Common myeloid progenitor, CD34-positive (primary cell): ENCODE measurements around the gene CLDN2.

Experiments used
- CTCF ChIA-PET: fragments of 350-600 bp; sonication (Branson Sonifier 250); formaldehyde crosslinking; loops from one replicate; lab custom pipeline; 2021; ENCODE audit warnings: antibody characterized with exemption; lab: Charles Lee
- POLR2A ChIA-PET: fragments of 350-600 bp; sonication (Branson Sonifier 250); formaldehyde crosslinking; loops from one replicate; lab custom pipeline; 2021; ENCODE audit warnings: antibody characterized with exemption; lab: Charles Lee
- DNase-seq, 3 donors: peaks; one replicate each; pipeline versions ENCODE4 v3.0.0 to v3.0.0-alpha.2; 2013
- H3K27ac ChIP-seq, 2 experiments: 1 replicate in 1 of 2; 2 replicates in 1 of 2; pipeline ENCODE4 v1.7.0; 2013; ENCODE audit warnings: inconsistent platforms in 2 of 2, low read length in 2 of 2, mild to moderate bottlenecking in 2 of 2, low read depth in 1 of 2, moderate library complexity in 1 of 2; ENCODE audit not compliant: severe bottlenecking in 2 of 2, insufficient read depth in 1 of 2, poor library complexity in 1 of 2
- H3K27me3 ChIP-seq, 5 experiments: replicated peaks in 2 of 5; 1 replicate in 3 of 5; 2 replicates in 2 of 5; pipeline versions ENCODE4 v1.6.1 to v1.7.0; 2013; ENCODE audit warnings: low read length in 4 of 5, mild to moderate bottlenecking in 2 of 5, moderate library complexity in 2 of 5, inconsistent platforms in 1 of 5; ENCODE audit not compliant: insufficient read depth in 5 of 5, control insufficient read depth in 4 of 5
- H3K36me3 ChIP-seq, 4 experiments: 1 replicate in 2 of 4; 2 replicates in 2 of 4; pipeline versions ENCODE4 v1.6.1 to v1.7.0; 2013; ENCODE audit warnings: low read length in 3 of 4, control low read depth in 1 of 4, mild to moderate bottlenecking in 1 of 4; ENCODE audit not compliant: control insufficient read depth in 4 of 4, insufficient read depth in 4 of 4
- H3K4me1 ChIP-seq, 4 experiments: 1 replicate in 3 of 4; 2 replicates in 1 of 4; pipeline versions ENCODE4 v1.6.1 to v1.7.1; 2013; ENCODE audit warnings: low read length in 3 of 4, mild to moderate bottlenecking in 3 of 4, control low read depth in 1 of 4, inconsistent platforms in 1 of 4, moderate library complexity in 1 of 4; ENCODE audit not compliant: control insufficient read depth in 4 of 4, insufficient read depth in 4 of 4; ENCODE audit errors: control extremely low read depth in 1 of 4
- H3K4me3 ChIP-seq, 7 experiments: 1 replicate in 4 of 7; 2 replicates in 3 of 7; pipeline versions ENCODE4 v1.5.1 to v1.7.0; 2013; ENCODE audit warnings: mild to moderate bottlenecking in 7 of 7, low read length in 6 of 7, moderate library complexity in 6 of 7, inconsistent platforms in 2 of 7, low read depth in 2 of 7, control low read depth in 1 of 7; ENCODE audit not compliant: insufficient read depth in 4 of 7, control insufficient read depth in 1 of 7; ENCODE audit errors: extremely low read depth in 1 of 7
- H3K9me3 ChIP-seq, 5 experiments: 1 replicate in 4 of 5; 2 replicates in 1 of 5; pipeline versions ENCODE4 v1.6.1 to v1.7.1; 2013; ENCODE audit warnings: low read length in 4 of 5, mild to moderate bottlenecking in 2 of 5, inconsistent platforms in 1 of 5, low read depth in 1 of 5, moderate library complexity in 1 of 5; ENCODE audit not compliant: control insufficient read depth in 4 of 5, insufficient read depth in 2 of 5; ENCODE audit errors: control extremely low read depth in 1 of 5
- WGBS: methylation state at CpG from one replicate; pipeline ENCODE4 v1.1.5; 2013; ENCODE audit not compliant: insufficient coverage; 5-methylcytosine and 5-hydroxymethylcytosine counted together

CLDN2 gene

DNA sequence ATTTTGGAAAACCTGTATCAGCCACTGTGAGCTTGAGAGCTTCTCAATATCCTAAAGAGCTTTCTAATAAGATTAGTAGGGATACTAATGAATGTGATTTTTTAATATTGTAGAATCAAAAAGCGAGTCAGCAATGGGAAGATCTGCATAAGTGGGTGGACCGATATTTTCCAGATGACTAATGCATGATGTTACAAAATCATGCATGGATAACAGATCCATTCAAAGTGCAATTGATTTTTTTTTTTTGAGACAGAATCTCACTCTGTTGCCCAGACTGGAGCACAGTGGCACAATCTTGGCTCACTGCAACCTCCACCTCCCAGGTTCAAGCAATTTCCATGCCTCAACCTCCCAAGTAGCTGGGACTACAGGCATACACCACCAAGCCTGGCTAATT, 7.3 kb upstream of the CLDN2 start:
- ChIA-PET CTCF (interaction anchor here (1.0 to 2.9 kb wide), 2 partner anchors 9 to 14 kb away, joined by 3 to 11 read pairs; no protein-coding TSS in a partner anchor), POLR2A (no interaction called here)
- no peak overlapping the region for H3K4me3 ChIP-seq
- no peaks in the 10 kb centered on the region for H3K36me3 ChIP-seq
- H3K27ac ChIP-seq = no peak overlapping the region
- no peak for DNase-seq
- H3K27me3 ChIP-seq = peaks cover 0 to 68% (median 18%) of the 10 kb centered on the region in 5 experiments
- H3K9me3 ChIP-seq = no peaks in the 10 kb centered on the region
- 82% methylated on average over 2 of the region's 2 CpGs for WGBS
- H3K4me1 ChIP-seq = peaks cover 0 to 11% (median 5%) of the 10 kb centered on the region in 4 experiments

DNA sequence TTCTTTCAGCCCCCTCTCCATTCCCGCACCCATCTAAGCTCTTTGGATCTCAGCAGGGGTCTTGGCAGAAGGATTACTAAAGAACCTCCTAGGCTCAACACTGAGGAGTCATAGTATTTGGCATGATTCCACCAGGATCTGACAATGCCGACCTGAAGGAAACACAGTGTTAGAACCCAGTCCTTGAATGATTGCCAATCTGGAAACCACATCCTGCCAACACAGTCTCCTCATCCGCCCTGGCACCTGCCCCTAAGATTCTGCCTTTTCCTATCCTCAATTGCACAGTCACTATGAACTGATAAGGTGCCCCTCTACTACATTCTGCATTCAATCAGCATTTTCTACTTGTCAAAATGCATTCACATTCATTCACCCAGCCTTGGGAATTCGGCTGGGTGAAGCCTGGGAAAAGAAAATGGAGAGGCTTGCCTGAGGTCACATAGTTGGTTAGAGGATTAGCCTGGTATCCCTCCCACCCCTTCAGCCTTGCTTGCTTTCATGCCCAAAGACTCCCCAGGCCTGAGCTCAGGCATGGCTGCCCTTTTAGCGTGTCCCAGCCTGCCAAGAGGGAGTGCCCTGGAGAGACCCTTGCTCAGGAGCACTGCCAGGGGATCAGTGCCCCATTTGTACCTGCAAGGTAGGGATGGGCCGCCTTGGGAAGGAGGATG, 2.2 kb upstream of the CLDN2 start:
- CTCF ChIA-PET = no interaction called here
- no peak overlapping the region for H3K4me3 ChIP-seq
- POLR2A ChIA-PET = no interaction called here
- H3K36me3 ChIP-seq = no peaks in the 10 kb centered on the region
- H3K4me1 ChIP-seq = peaks cover 0 to 21% (median 12%) of the 10 kb centered on the region in 4 experiments
- peaks cover 0 to 56% (median 18%) of the 10 kb centered on the region in 5 experiments for H3K27me3 ChIP-seq
- no peak overlapping the region for H3K27ac ChIP-seq
- peak; percentile 85 to 95 (median 93) for DNase-seq
- no peaks in the 10 kb centered on the region for H3K9me3 ChIP-seq
- 22% methylated on average over 6 of the region's 6 CpGs for WGBS

DNA sequence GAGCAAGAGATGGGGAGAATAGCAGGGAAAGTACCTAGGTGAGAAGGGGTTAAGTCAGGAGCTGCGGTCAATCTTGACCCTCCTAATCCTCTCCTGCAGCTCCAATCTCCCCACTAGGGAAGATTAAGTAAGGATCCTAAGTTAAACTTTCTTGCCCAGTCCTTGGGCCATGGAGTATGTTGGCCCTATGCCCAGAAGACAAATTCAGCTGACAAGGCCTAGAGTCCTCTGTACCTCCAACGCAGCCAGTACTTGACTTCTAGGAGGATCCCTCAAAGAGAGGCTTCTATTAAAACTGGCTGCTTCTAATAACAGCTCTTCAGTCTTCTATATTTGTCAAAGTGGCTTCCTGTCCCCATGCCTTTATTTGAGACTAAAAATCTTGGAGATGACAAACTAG, 1.4 kb downstream of the CLDN2 start:
- POLR2A ChIA-PET = interaction anchor here (0.6 kb wide), 1 partner anchor 126 kb away, joined by 3 read pairs; no protein-coding TSS in a partner anchor
- H3K4me3 ChIP-seq = no peak overlapping the region
- H3K36me3 ChIP-seq = no peaks in the 10 kb centered on the region
- 85% methylated on average over 2 of the region's 2 CpGs for WGBS
- H3K27me3 ChIP-seq = peaks cover 1 to 54% (median 5%) of the 10 kb centered on the region in 5 experiments
- no peak overlapping the region for H3K27ac ChIP-seq
- H3K9me3 ChIP-seq = no peaks in the 10 kb centered on the region
- peaks cover 0 to 21% (median 12%) of the 10 kb centered on the region in 4 experiments for H3K4me1 ChIP-seq
- DNase-seq = no peak
- CTCF ChIA-PET = interaction anchor here (0.8 to 1.7 kb wide), 3 partner anchors 8 to 27 kb away, joined by 3 to 4 read pairs (median 3); no protein-coding TSS in a partner anchor

DNA sequence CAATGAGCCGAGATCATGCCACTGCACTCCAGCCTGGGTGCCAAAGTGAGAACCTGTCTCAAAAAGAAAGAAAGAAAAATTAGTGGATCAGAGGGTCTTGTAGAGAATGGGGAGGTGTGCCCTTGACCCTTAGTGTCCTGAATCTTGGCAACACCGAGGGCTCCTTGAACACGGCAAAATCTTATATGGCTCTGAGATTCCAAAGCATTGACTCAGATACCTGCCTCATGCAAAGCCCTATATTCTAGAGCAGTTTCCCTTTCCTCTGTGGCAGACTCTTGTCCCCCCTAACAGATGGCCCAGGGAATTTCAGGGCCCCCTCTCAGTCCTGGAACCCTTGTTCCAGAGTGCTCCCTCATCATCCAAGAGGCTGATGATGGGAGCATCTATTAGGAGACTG, 6.8 kb downstream of the CLDN2 start:
- no peaks in the 10 kb centered on the region for H3K4me1 ChIP-seq
- H3K27me3 ChIP-seq = peaks cover 0 to 70% (median 16%) of the 10 kb centered on the region in 5 experiments
- ChIA-PET CTCF (no interaction called here), POLR2A (no interaction called here)
- no peak overlapping the region for H3K27ac ChIP-seq
- no peak for DNase-seq
- H3K36me3 ChIP-seq = no peaks in the 10 kb centered on the region
- WGBS = 100% methylated on average over 2 of the region's 3 CpGs
- H3K4me3 ChIP-seq = no peak overlapping the region
- H3K9me3 ChIP-seq = no peaks in the 10 kb centered on the region

DNA sequence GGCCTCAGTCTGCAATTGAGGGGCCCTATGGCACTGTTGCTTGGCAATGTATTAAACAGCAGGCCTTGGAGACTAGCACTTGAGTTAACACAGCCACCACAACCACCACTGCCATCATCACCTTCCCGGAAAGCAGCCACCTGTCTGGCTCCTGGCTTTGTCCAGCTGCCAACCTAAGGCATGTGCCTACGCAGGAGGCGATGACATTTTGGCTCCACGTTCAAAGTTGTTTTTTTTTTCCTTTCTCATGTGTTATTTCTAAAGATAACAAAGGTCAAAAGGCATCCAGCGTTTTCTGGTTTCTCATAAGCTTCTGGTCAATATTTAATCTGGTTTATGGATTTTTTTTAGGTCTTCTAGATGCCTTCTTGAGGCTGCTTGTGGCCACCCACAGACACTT, 7.5 kb downstream of the CLDN2 start:
- no peak overlapping the region for H3K4me3 ChIP-seq
- H3K27ac ChIP-seq = no peak overlapping the region
- peaks cover 0 to 65% (median 15%) of the 10 kb centered on the region in 5 experiments for H3K27me3 ChIP-seq
- WGBS = 100% methylated on average over 4 of the region's 5 CpGs
- no peaks in the 10 kb centered on the region for H3K4me1 ChIP-seq
- DNase-seq = no peak
- no peaks in the 10 kb centered on the region for H3K9me3 ChIP-seq
- ChIA-PET CTCF (no interaction called here), POLR2A (no interaction called here)
- H3K36me3 ChIP-seq = no peaks in the 10 kb centered on the region

DNA sequence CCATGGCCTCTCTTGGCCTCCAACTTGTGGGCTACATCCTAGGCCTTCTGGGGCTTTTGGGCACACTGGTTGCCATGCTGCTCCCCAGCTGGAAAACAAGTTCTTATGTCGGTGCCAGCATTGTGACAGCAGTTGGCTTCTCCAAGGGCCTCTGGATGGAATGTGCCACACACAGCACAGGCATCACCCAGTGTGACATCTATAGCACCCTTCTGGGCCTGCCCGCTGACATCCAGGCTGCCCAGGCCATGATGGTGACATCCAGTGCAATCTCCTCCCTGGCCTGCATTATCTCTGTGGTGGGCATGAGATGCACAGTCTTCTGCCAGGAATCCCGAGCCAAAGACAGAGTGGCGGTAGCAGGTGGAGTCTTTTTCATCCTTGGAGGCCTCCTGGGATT, 8.0 kb downstream of the CLDN2 start:
- POLR2A ChIA-PET = no interaction called here
- no peak overlapping the region for H3K27ac ChIP-seq
- no peaks in the 10 kb centered on the region for H3K36me3 ChIP-seq
- CTCF ChIA-PET = interaction anchor here (1.1 kb wide), 1 partner anchor 32 kb away, joined by 3 read pairs; no protein-coding TSS in a partner anchor
- no peaks in the 10 kb centered on the region for H3K9me3 ChIP-seq
- H3K4me1 ChIP-seq = peaks cover under 1 to 5% (median 3%) of the 10 kb centered on the region in 4 experiments
- WGBS = 80% methylated on average over 4 of the region's 4 CpGs
- no peak for DNase-seq
- peaks cover 0 to 65% (median 15%) of the 10 kb centered on the region in 5 experiments for H3K27me3 ChIP-seq
- H3K4me3 ChIP-seq = no peak overlapping the region

DNA sequence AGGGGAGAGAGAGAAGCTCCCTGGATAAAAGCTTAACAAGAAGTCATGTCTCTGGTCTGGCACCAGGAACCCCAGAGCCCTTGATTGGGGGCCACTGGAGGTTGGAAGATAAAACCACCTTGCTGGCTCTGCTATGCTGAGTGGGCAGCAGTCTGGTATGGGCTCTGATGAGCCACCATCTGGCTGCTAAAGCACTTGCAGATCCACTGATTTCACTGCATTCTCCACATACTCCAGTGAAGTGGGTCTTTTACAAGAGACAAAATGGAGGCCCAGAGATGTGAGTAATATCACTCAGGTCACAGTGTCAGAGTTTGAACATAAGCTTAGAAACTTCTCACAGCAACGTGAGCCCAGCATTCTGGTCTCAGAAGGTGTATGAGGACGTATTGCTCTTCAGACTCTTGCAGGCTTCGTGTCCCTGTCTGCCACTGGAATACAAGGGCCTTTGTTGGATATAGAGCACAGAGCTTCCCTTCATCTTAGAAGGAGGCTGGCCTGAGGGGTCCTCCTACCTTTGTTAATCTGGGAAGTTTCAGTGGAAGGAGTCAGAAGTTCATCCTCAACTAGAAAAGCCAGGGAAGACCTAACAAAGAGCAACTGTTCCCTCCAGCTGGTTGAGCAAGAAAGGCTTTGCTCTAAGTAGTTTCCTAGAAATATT, 11.8 kb downstream of the CLDN2 start:
- no peaks in the 10 kb centered on the region for H3K36me3 ChIP-seq
- ChIA-PET POLR2A (no interaction called here), CTCF (interaction anchor here (1.3 to 3.2 kb wide), 2 partner anchors 33 to 37 kb away, joined by 3 to 10 read pairs; no protein-coding TSS in a partner anchor)
- no peak for DNase-seq
- WGBS = 79% methylated on average over 3 of the region's 3 CpGs
- H3K27ac ChIP-seq = no peak overlapping the region
- H3K9me3 ChIP-seq = no peaks in the 10 kb centered on the region
- no peak overlapping the region for H3K4me3 ChIP-seq
- H3K27me3 ChIP-seq = peaks cover 0 to 61% (median 14%) of the 10 kb centered on the region in 5 experiments
- H3K4me1 ChIP-seq = peaks cover 3 to 11% (median 4%) of the 10 kb centered on the region in 4 experiments
